ENCODE results near the gene USO1.
"Not testable (repeated sequence)": the region's sequence is repeated elsewhere in the genome, so short reads cannot be mapped to it uniquely, and the experiment has no call there.

Gene USO1

DNA sequence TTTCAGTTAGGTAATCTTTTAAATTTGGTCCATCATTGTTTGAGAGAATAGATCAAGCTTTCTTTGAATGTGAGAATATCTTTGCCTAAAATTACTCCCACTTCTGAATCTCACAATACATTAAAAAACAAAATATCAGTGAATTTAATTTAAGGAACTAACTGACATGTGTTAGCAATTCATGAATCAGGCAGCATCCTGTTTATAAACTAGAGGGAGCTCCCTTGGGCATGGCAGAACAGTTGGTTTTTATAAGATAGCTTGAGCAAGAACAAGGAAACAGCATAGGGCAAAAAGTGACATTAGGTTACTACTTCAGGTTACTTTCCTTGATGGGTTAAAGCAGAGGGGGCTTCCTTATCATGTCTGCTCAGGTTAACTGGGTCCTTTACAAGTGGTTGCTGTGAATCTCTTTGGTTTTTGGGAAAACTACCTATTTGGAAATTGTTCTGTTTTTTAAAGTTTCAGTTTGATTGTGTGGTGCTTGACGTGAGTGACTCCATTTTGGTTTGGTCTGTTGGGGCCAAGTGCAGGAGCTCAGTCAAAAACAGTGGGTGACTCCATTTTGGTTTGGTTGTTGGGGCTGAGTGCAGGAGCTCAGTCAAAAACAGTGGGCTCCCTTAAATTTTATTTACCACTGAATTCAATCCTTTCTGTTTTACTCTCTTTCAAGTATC lies 109.9 kb downstream of the USO1 start:
- Histone ChIP-seq H3K4me1 (ENCODE audit: control insufficient read depth, insufficient read depth, low read length) (no peaks in the 10 kb centered on the region), H3K27me3 (ENCODE audit: control insufficient read depth, insufficient read depth, low read length, poor library complexity, severe bottlenecking) (no peaks in the 10 kb centered on the region), H3K9me3 (ENCODE audit: control insufficient read depth, low read length) (no peaks in the 10 kb centered on the region), H3K4me3 (ENCODE audit: insufficient read depth, low read depth, low read length) (no peak overlapping the region), H3K27ac (ENCODE audit: insufficient read depth, low read depth, low read length, poor library complexity, severe bottlenecking) (no peak overlapping the region), H3K36me3 (ENCODE audit: control insufficient read depth, insufficient read depth, low read length) (no peaks in the 10 kb centered on the region)
- 90 to 98% methylated on average over 1 of the region's 1 CpG for WGBS, 2 experiments

DNA sequence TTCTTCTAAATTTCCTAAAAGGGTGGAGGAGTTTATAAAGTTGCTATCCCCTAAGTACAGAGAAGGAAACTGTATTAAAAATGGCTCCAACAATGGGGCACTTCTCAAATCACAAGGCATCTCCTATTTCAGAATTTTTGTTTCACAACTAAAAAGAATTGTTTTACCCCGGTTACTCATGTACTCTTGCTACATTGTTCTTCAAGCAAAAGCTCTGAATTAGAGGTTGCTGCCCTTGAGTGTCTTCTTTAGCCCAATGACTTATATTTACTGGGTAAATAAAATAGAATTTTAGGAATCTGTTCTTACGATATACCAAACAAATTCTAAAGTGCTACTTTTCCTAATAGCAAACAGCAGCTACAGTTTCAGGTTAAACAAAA lies 110.4 kb downstream of the USO1 start:
- Histone ChIP-seq H3K4me3 (ENCODE audit: insufficient read depth, low read depth, low read length) (no peak overlapping the region), H3K36me3 (ENCODE audit: control insufficient read depth, insufficient read depth, low read length) (no peaks in the 10 kb centered on the region), H3K27me3 (ENCODE audit: control insufficient read depth, insufficient read depth, low read length, poor library complexity, severe bottlenecking) (no peaks in the 10 kb centered on the region), H3K4me1 (ENCODE audit: control insufficient read depth, insufficient read depth, low read length) (no peaks in the 10 kb centered on the region), H3K9me3 (ENCODE audit: control insufficient read depth, low read length) (no peaks in the 10 kb centered on the region), H3K27ac (ENCODE audit: insufficient read depth, low read depth, low read length, poor library complexity, severe bottlenecking) (no peak overlapping the region)
- WGBS, 2 experiments = 89 to 92% methylated on average over 1 to 2 of the region's 2 CpGs

DNA sequence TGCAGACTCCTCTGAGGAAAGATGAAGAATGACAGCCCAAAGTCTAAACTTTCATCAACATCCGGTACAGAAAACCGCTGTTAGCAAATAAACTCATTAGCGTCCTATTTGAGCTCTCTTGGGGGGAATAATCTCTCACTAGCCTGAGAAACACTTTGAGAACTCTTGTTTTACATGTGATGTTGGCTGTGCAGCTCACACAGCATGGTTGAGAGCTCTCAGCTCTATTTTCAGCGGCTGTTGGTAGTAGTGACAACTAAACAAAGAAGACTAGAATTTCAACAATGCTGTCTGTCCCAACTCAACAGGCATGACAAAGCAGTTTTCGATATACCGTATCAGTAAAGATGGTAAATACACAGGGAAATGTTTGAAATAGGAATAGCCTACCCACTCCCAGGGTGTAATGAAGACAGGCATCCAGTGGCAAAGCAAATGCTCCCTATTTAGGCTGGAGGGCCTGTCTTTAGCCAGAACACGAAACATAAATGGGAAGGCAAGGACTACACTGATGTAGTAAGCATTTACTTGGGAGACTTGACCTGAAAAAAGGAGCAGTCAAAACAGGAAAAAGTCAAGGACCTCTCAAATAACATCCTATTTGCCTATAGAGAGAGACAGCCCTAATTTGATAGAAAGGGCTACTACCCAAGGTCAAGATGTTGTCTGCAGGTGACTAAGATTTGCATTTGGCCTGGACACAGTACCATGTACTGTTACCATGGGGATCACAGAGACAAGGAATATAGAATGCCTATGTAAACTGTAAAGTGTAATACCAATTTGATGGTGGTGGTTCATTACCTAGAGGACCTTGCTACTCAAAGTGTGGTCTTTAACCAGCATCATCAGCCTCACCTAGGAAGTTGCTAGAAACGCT lies 117.5 kb downstream of the USO1 start:
- WGBS, 2 experiments = 85 to 89% methylated on average over 7 to 8 of the region's 8 CpGs
- no peak overlapping the region for H3K27ac ChIP-seq (ENCODE audit: insufficient read depth, low read depth, low read length, poor library complexity, severe bottlenecking)

DNA sequence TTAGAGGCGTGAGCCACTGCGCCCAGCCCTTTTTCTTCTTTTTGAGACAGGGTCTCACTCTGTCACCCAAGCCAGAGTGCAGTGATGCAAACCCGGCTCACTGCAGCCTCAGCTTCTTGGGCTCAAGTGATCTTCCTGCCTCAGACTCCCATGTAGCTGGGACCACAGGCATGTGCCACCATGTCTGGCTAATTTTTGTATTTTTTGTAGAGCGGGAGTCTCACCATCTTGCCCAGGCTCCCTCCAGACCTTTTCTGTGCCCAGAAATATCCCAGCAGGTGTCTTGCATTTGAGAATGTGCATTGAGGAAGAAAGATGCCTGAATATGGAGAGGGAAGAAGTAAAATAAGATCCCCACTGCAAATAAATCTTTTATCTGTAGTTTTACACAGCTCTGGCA lies 119.2 kb downstream of the USO1 start:
- WGBS, 2 experiments = 92 to 95% methylated on average over 4 of the region's 4 CpGs
- no peaks in the 10 kb centered on the region for H3K27me3 ChIP-seq (ENCODE audit: control insufficient read depth, insufficient read depth, low read length, poor library complexity, severe bottlenecking)
- no peaks in the 10 kb centered on the region for H3K36me3 ChIP-seq (ENCODE audit: control insufficient read depth, insufficient read depth, low read length)
- H3K27ac ChIP-seq (ENCODE audit: insufficient read depth, low read depth, low read length, poor library complexity, severe bottlenecking) = no peak overlapping the region
- H3K4me3 ChIP-seq (ENCODE audit: insufficient read depth, low read depth, low read length) = no peak overlapping the region
- H3K4me1 ChIP-seq (ENCODE audit: control insufficient read depth, insufficient read depth, low read length) = peaks cover 6% of the 10 kb centered on the region
- H3K9me3 ChIP-seq (ENCODE audit: control insufficient read depth, low read length) = no peaks in the 10 kb centered on the region

More for the DNA sequence above, 117.5 kb downstream of the USO1 start:
- Histone ChIP-seq H3K27me3 (ENCODE audit: control insufficient read depth, insufficient read depth, low read length, poor library complexity, severe bottlenecking) (no peaks in the 10 kb centered on the region), H3K4me1 (ENCODE audit: control insufficient read depth, insufficient read depth, low read length) (peaks cover 6% of the 10 kb centered on the region), H3K4me3 (ENCODE audit: insufficient read depth, low read depth, low read length) (no peak overlapping the region), H3K36me3 (ENCODE audit: control insufficient read depth, insufficient read depth, low read length) (no peaks in the 10 kb centered on the region), H3K9me3 (ENCODE audit: control insufficient read depth, low read length) (no peaks in the 10 kb centered on the region)

DNA sequence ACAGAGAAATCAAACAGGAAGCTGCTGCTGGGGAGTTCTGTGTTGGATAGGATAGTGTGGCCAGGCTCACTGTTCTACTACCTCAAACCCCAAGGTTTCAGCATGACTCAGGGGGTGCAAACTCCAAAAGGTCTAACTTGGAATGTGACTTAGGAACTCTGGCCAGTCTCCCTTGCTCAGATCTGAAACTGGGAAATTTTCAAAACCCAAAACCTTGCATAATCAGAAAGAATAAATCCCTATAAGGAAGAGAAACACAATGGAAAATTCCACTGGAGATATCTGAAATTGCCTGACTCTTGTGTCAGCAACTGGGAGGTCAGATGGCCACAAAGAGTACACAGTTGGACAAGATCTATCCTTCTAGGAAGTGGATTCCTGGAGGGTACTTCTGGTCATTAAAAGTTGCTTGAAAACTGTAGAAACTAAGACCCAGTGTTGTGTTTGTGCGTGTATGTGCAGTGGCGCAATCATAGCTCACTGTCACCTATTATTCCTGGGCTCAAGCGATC lies 119.8 kb downstream of the USO1 start:
- H3K9me3 ChIP-seq (ENCODE audit: control insufficient read depth, low read length) = no peaks in the 10 kb centered on the region
- H3K4me3 ChIP-seq (ENCODE audit: insufficient read depth, low read depth, low read length) = no peak overlapping the region
- H3K4me1 ChIP-seq (ENCODE audit: control insufficient read depth, insufficient read depth, low read length) = peaks cover 6% of the 10 kb centered on the region
- H3K36me3 ChIP-seq (ENCODE audit: control insufficient read depth, insufficient read depth, low read length) = no peaks in the 10 kb centered on the region
- 97% methylated on average over 3 of the region's 3 CpGs for WGBS, 2 experiments
- no peaks in the 10 kb centered on the region for H3K27me3 ChIP-seq (ENCODE audit: control insufficient read depth, insufficient read depth, low read length, poor library complexity, severe bottlenecking)
- H3K27ac ChIP-seq (ENCODE audit: insufficient read depth, low read depth, low read length, poor library complexity, severe bottlenecking) = no peak overlapping the region

DNA sequence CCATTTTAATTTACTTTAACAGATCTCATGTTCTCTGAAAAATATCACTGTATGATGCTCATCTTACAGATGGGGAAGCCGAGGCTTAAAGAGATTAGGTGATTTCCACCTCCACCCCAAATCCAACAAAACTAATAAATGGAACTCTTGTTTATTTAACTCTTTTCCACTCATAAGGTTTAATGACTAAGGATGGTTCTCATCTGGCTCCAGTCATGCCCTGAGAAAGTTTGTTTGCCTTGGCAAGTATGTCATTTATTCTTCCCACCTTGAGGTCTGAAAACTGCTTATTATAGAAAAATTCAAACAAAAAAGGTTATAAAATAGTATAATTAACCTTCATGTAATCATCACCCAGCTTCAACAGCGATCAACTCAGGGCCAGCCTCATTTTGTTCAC lies 121.6 kb downstream of the USO1 start:
- Histone ChIP-seq H3K27me3 (ENCODE audit: control insufficient read depth, insufficient read depth, low read length, poor library complexity, severe bottlenecking) (no peaks in the 10 kb centered on the region), H3K27ac (ENCODE audit: insufficient read depth, low read depth, low read length, poor library complexity, severe bottlenecking) (no peak overlapping the region), H3K4me1 (ENCODE audit: control insufficient read depth, insufficient read depth, low read length) (peaks cover 6% of the 10 kb centered on the region), H3K9me3 (ENCODE audit: control insufficient read depth, low read length) (no peaks in the 10 kb centered on the region), H3K36me3 (ENCODE audit: control insufficient read depth, insufficient read depth, low read length) (no peaks in the 10 kb centered on the region), H3K4me3 (ENCODE audit: insufficient read depth, low read depth, low read length) (no peak overlapping the region)
- 94 to 100% methylated on average over 2 of the region's 2 CpGs for WGBS, 2 experiments

DNA sequence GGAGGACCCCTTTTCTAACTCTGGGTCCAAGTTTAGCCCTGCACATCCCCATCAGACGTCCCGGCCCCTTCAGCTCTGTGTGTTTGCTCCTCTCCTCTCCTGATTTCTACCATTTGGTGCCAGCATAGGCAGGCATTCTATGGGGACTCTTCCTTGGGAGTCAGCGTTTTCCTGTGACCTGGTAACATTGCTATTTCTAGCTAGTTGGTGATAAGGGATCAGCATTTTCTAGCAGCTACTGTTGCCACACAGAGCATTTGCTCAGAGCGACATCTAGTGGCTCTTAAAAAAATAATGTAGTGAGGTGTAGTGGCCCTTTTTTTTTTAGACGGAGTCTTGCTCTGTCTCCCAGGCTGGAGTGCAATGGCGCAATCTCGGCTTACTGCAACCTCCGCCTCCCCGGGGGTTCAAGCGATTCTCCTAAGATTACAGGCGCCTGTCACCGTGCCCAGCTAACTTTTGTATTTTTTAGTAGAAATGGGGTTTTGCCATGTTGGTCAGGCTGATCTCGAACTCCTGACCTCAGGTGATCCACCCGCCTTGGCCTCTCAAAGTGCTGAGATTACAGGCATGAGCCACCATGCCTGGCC lies 123.9 kb downstream of the USO1 start:
- 33 to 36% methylated on average over 14 of the region's 14 CpGs for WGBS, 2 experiments
- not testable (repeated sequence) for H3K9me3 ChIP-seq (ENCODE audit: control insufficient read depth, low read length); H3K4me3 ChIP-seq (ENCODE audit: insufficient read depth, low read depth, low read length); H3K36me3 ChIP-seq (ENCODE audit: control insufficient read depth, insufficient read depth, low read length); H3K27me3 ChIP-seq (ENCODE audit: control insufficient read depth, insufficient read depth, low read length, poor library complexity, severe bottlenecking); H3K27ac ChIP-seq (ENCODE audit: insufficient read depth, low read depth, low read length, poor library complexity, severe bottlenecking); H3K4me1 ChIP-seq (ENCODE audit: control insufficient read depth, insufficient read depth, low read length)

DNA sequence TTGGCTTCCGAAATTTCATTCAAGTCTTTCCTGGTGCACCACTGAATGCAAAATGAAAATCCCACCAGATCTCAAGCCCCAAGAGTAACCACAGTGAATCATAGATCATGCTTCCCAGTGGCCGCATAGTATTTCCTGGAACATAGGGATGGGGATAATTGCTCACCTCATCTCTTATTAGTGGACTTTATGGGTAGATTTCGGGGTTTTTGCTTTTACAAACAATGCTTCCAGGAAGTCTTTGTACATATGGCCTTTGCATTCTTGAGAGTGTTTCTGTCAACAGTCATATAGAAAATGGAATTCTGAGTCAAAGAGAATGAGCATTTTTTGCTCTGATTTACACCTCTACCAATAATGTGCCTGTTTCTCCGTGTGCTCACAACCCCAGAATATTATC lies 124.5 kb downstream of the USO1 start:
- Histone ChIP-seq H3K27ac (ENCODE audit: insufficient read depth, low read depth, low read length, poor library complexity, severe bottlenecking) (no peak overlapping the region), H3K4me1 (ENCODE audit: control insufficient read depth, insufficient read depth, low read length) (no peaks in the 10 kb centered on the region), H3K36me3 (ENCODE audit: control insufficient read depth, insufficient read depth, low read length) (no peaks in the 10 kb centered on the region), H3K9me3 (ENCODE audit: control insufficient read depth, low read length) (no peaks in the 10 kb centered on the region), H3K27me3 (ENCODE audit: control insufficient read depth, insufficient read depth, low read length, poor library complexity, severe bottlenecking) (no peaks in the 10 kb centered on the region), H3K4me3 (ENCODE audit: insufficient read depth, low read depth, low read length) (no peak overlapping the region)
- 92 to 96% methylated on average over 3 to 4 of the region's 4 CpGs for WGBS, 2 experiments

DNA sequence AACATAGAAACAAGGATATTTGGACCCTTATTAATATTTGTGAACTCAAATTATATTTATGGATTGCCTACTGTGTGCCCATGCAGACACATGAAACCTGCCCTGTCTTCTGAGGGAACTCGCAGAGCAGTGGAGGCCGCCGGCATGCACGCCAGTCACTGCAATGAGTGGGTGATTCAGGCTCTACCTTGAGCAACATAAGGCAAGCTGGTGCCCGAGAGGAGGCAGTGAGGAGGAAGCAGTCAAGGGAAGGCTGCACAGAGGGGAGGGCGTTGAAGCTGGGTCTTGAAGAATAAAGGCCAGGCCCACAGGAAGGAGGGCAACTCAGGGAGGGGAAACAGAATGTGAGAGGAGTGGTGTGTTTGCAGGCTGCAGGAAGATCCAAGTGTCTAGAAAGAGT lies 125.1 kb downstream of the USO1 start:
- Histone ChIP-seq H3K4me3 (ENCODE audit: insufficient read depth, low read depth, low read length) (no peak overlapping the region), H3K9me3 (ENCODE audit: control insufficient read depth, low read length) (no peaks in the 10 kb centered on the region), H3K27ac (ENCODE audit: insufficient read depth, low read depth, low read length, poor library complexity, severe bottlenecking) (no peak overlapping the region), H3K27me3 (ENCODE audit: control insufficient read depth, insufficient read depth, low read length, poor library complexity, severe bottlenecking) (no peaks in the 10 kb centered on the region), H3K4me1 (ENCODE audit: control insufficient read depth, insufficient read depth, low read length) (no peaks in the 10 kb centered on the region), H3K36me3 (ENCODE audit: control insufficient read depth, insufficient read depth, low read length) (no peaks in the 10 kb centered on the region)
- 72 to 78% methylated on average over 6 of the region's 6 CpGs for WGBS, 2 experiments

DNA sequence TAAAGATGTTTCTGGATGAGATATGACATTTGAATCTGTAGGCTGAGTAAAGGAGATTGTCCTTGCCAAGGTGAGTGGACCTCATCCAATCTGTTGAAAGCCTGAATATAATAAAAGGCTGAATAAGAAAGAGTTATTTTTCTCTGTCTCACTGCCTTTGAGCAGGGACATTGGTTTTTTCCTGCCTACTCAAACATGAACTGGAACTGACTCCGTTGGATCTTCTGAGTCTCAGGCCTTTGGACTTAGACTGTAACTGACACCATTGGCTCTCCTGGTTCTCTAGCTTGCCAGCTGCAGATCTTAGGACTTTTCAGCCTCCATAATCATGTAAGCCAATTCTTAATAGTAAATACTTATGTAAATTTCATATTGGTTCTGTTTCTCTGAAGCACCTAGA lies 134.3 kb downstream of the USO1 start:
- Histone ChIP-seq H3K27ac (ENCODE audit: insufficient read depth, low read depth, low read length, poor library complexity, severe bottlenecking) (no peak overlapping the region), H3K27me3 (ENCODE audit: control insufficient read depth, insufficient read depth, low read length, poor library complexity, severe bottlenecking) (no peaks in the 10 kb centered on the region), H3K9me3 (ENCODE audit: control insufficient read depth, low read length) (no peaks in the 10 kb centered on the region), H3K36me3 (ENCODE audit: control insufficient read depth, insufficient read depth, low read length) (no peaks in the 10 kb centered on the region), H3K4me1 (ENCODE audit: control insufficient read depth, insufficient read depth, low read length) (no peaks in the 10 kb centered on the region), H3K4me3 (ENCODE audit: insufficient read depth, low read depth, low read length) (no peak overlapping the region)
- 40 to 59% methylated on average over 1 of the region's 1 CpG for WGBS, 2 experiments
